KOPT-K1 (cell line): Measurements from ENCODE around the gene OR1J1.

Source experiments
- H3K27ac ChIP-seq: fragments of 200-600 bp; sonication (generic); 2 replicates; pipeline ENCODE4 v1.5.1; 2016; ENCODE audit warnings: antibody characterized with exemption, mild to moderate bottlenecking, low read depth, low read length; ENCODE audit not compliant: poor library complexity, severe bottlenecking
- H3K36me3 ChIP-seq: fragments of 200-600 bp; sonication (generic); 2 replicates; pipeline ENCODE4 v1.5.1; 2017; ENCODE audit warnings: antibody characterized with exemption, mild to moderate bottlenecking, low read length, moderate library complexity; ENCODE audit not compliant: insufficient read depth
- H3K9me3 ChIP-seq: fragments of 200-600 bp; sonication (generic); 2 replicates; pipeline ENCODE4 v1.5.1; 2017; ENCODE audit warnings: antibody characterized with exemption, low read length, mild to moderate bottlenecking; ENCODE audit not compliant: insufficient read depth, poor library complexity, severe bottlenecking

The OR1J1 gene

GRCh38 chr9:122464633-122465567 lies 12.8 kb downstream of the OR1J1 start:
- peak overlapping the region; percentile 36 for H3K27ac ChIP-seq
- H3K9me3 ChIP-seq: no peaks in the 10 kb centered on the region
- H3K36me3 ChIP-seq: no peaks in the 10 kb centered on the region

- Histone ChIP-seq H3K9me3 (no peaks in the 10 kb centered on the region), H3K36me3 (no peaks in the 10 kb centered on the region), H3K27ac (peak overlapping the region; percentile 36)
Measured at GRCh38 chr9:122463828-122464632, 13.7 kb downstream of the OR1J1 start.

- H3K9me3 ChIP-seq: no peaks in the 10 kb centered on the region
- H3K27ac ChIP-seq: no peak overlapping the region
- no peaks in the 10 kb centered on the region for H3K36me3 ChIP-seq
Measured at GRCh38 chr9:122457787-122458186, 19.9 kb downstream of the OR1J1 start.

DNA sequence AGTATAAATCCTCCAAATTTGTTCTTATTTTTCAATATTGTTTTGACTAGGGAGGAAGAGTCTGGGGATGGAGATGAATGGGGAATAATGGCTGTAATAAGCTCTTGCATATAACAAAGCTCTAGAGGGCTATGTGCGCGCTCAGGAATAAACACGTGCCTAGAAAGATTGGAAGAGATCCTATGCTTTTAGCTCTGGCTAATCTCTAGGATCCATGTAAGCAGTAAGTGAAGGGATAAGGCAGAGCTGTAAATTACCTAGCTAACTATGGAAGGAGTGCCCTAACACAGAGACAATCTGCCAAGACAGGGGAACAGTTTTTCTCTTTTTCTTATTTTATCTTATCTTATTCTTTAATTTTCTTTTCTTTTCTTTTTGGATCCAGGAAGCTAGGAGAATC lies 21.6 kb downstream of the OR1J1 start:
- no peaks in the 10 kb centered on the region for H3K9me3 ChIP-seq

GRCh38 chr9:122453677-122454135 lies 24.0 kb downstream of the OR1J1 start:
- Histone ChIP-seq H3K27ac (no peak overlapping the region), H3K9me3 (no peaks in the 10 kb centered on the region), H3K36me3 (no peaks in the 10 kb centered on the region)

More for the DNA sequence above, 21.6 kb downstream of the OR1J1 start:
- Histone ChIP-seq H3K36me3 (no peaks in the 10 kb centered on the region), H3K27ac (no peak overlapping the region)

DNA sequence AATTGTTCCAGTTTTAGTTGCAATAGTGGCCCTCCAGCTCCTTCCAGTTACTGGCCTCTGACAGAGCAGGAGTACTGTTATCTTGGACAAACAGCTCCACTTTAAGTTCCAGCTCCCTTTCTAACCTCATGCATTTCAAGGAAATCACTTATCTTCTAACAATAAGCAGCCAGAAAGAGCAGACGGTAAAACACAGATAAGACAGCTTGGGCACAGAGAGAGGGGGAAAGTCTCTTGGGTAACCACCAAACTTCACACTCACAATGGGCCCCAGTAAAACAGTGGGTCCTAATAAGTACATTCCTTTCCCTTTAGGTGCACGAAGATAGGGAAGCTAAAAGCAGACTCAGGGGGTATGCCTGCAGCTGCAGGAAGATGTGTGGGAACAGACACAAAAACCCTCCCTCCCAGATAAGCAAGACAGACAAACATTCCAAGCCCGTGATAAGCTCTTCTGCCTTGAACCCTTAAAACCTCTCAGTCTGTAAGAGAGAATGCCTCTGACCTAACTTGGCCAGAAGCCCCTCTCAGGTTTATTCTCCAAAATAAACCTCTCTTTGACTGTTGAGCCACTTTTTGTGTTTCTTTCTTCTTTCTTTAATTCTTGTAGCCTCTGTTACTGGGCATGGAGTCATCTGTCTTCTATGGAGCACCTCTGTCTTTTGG lies 30.8 kb downstream of the OR1J1 start:
- no peaks in the 10 kb centered on the region for H3K9me3 ChIP-seq
- H3K27ac ChIP-seq: no peak overlapping the region
- no peaks in the 10 kb centered on the region for H3K36me3 ChIP-seq

- H3K9me3 ChIP-seq: no peaks in the 10 kb centered on the region
- no peaks in the 10 kb centered on the region for H3K36me3 ChIP-seq
- no peak overlapping the region for H3K27ac ChIP-seq
Measured at GRCh38 chr9:122445155-122445749, 32.5 kb downstream of the OR1J1 start.

GRCh38 chr9:122444041-122444733 lies 33.5 kb downstream of the OR1J1 start:
- H3K27ac ChIP-seq: no peak overlapping the region
- no peaks in the 10 kb centered on the region for H3K9me3 ChIP-seq

GRCh38 chr9:122442568-122442967 lies 35.2 kb downstream of the OR1J1 start:
- H3K9me3 ChIP-seq: no peaks in the 10 kb centered on the region
- H3K27ac ChIP-seq: no peak overlapping the region
- H3K36me3 ChIP-seq: no peaks in the 10 kb centered on the region

More at GRCh38 chr9:122444041-122444733, 33.5 kb downstream of the OR1J1 start:
- no peaks in the 10 kb centered on the region for H3K36me3 ChIP-seq
